Neutrophil (primary cell): ENCODE measurements around the gene OGFOD2.

ENCODE experiments used
- H3K27ac ChIP-seq: fragments of 200-600 bp; sonication (generic); 2 replicates; pipeline ENCODE4 v1.5.1; 2016; ENCODE audit warnings: mild to moderate bottlenecking, moderate library complexity
- H3K27me3 ChIP-seq: fragments of 200-600 bp; sonication (generic); 2 replicates; pipeline ENCODE4 v1.6.0; 2016; ENCODE audit warnings: mild to moderate bottlenecking
- H3K36me3 ChIP-seq: fragments of 200-600 bp; sonication (generic); 2 replicates; pipeline ENCODE4 v1.5.1; 2017
- H3K4me1 ChIP-seq, 2 experiments: fragments of 200-600 bp in 1 of 2; sonication (generic) in 1 of 2; 1 replicate in 1 of 2; 2 replicates in 1 of 2; pipeline versions ENCODE4 v1.5.1 to v1.6.1; 2013 to 2016; ENCODE audit warnings: low read depth in 1 of 2, low read length in 1 of 2, mild to moderate bottlenecking in 1 of 2, moderate library complexity in 1 of 2; ENCODE audit not compliant: control insufficient read depth in 1 of 2, insufficient read depth in 1 of 2
- H3K4me3 ChIP-seq, 2 experiments: fragments of 200-600 bp in 1 of 2; sonication (generic) in 1 of 2; 1 replicate in 1 of 2; 2 replicates in 1 of 2; pipeline ENCODE4 v1.5.1; 2013 to 2016; ENCODE audit warnings: low read depth in 1 of 2, low read length in 1 of 2, mild to moderate bottlenecking in 1 of 2, moderate library complexity in 1 of 2
- H3K9me3 ChIP-seq: fragments of 200-600 bp; sonication (generic); 2 replicates; pipeline ENCODE4 v1.5.1; 2016
- CTCF ChIP-seq: fragments of 200-600 bp; sonication (generic); IDR thresholded peaks from 2 replicates; pipeline ENCODE4 v1.5.1; 2016; ENCODE audit warnings: antibody characterized with exemption

The OGFOD2 gene

GRCh38 chr12:123001464-123001863 lies 26.4 kb downstream of the OGFOD2 start:
- Histone ChIP-seq H3K27me3 (no peaks in the 10 kb centered on the region), H3K4me1 (no peaks in the 10 kb centered on the region), H3K27ac (no peak overlapping the region), H3K4me3 (no peak overlapping the region), H3K9me3 (no peaks in the 10 kb centered on the region), H3K36me3 (no peaks in the 10 kb centered on the region)
- no peak for TF ChIP-seq CTCF

- Histone ChIP-seq H3K9me3 (no peaks in the 10 kb centered on the region), H3K4me1 (no peaks in the 10 kb centered on the region), H3K27ac (no peak overlapping the region), H3K4me3 (no peak overlapping the region), H3K27me3 (no peaks in the 10 kb centered on the region), H3K36me3 (no peaks in the 10 kb centered on the region)
- TF ChIP-seq CTCF, result no peak
Measured at GRCh38 chr12:123003257-123003656, 28.2 kb downstream of the OGFOD2 start.

GRCh38 chr12:123004287-123004686 lies 29.2 kb downstream of the OGFOD2 start:
- no peaks in the 10 kb centered on the region for H3K9me3 ChIP-seq
- H3K27me3 ChIP-seq, result no peaks in the 10 kb centered on the region
- TF ChIP-seq CTCF, result no peak
- H3K4me3 ChIP-seq, result no peak overlapping the region
- no peaks in the 10 kb centered on the region for H3K4me1 ChIP-seq
- no peaks in the 10 kb centered on the region for H3K36me3 ChIP-seq
- no peak overlapping the region for H3K27ac ChIP-seq

- no peaks in the 10 kb centered on the region for H3K36me3 ChIP-seq
- H3K9me3 ChIP-seq, result no peaks in the 10 kb centered on the region
- H3K4me1 ChIP-seq, result no peaks in the 10 kb centered on the region
- no peak overlapping the region for H3K4me3 ChIP-seq
- H3K27ac ChIP-seq, result no peak overlapping the region
- no peak for TF ChIP-seq CTCF
- H3K27me3 ChIP-seq, result no peaks in the 10 kb centered on the region
Measured at GRCh38 chr12:123005081-123005626, 30.1 kb downstream of the OGFOD2 start.

GRCh38 chr12:123006977-123007376 lies 31.9 kb downstream of the OGFOD2 start:
- no peaks in the 10 kb centered on the region for H3K36me3 ChIP-seq
- H3K9me3 ChIP-seq, result no peaks in the 10 kb centered on the region
- no peak overlapping the region for H3K4me3 ChIP-seq
- TF ChIP-seq CTCF, result no peak
- H3K27me3 ChIP-seq, result no peaks in the 10 kb centered on the region
- no peaks in the 10 kb centered on the region for H3K4me1 ChIP-seq
- H3K27ac ChIP-seq, result no peak overlapping the region

GRCh38 chr12:123010110-123010509 lies 35.1 kb downstream of the OGFOD2 start:
- Histone ChIP-seq H3K27me3 (no peaks in the 10 kb centered on the region), H3K27ac (no peak overlapping the region), H3K4me1 (no peaks in the 10 kb centered on the region), H3K4me3 (no peak overlapping the region), H3K9me3 (no peaks in the 10 kb centered on the region), H3K36me3 (no peaks in the 10 kb centered on the region)
- no peak for TF ChIP-seq CTCF
